SK-N-SH (cell line): ENCODE data around the gene EVI2A. TPM values are rescaled to one million over a fixed set of nuclear protein-coding genes. Genes with fewer than 3 reads are reported as not detected.
A peak's percentile ranks its signal among the peaks of the same experiment; 100 is the strongest.

Source experiments
- CTCF ChIA-PET: fragments of 300-600, 350-600 bp; formaldehyde crosslinking; extraction: SDS; loops from one replicate; lab custom pipeline; 2021; lab: Yijun Ruan, JAX
- POLR2A ChIA-PET: fragments of 350-600 bp; sonication (Branson Sonifier 250); formaldehyde crosslinking; extraction: SDS; loops from one replicate; lab custom pipeline; 2020; ENCODE audit warnings: antibody characterized with exemption, inconsistent platforms; lab: Yijun Ruan, JAX
- DNase-seq: peaks from one replicate; pipeline ENCODE4 v3.0.0; 2012
- H2AFZ ChIP-seq: fragments of 200-600 bp; sonication (generic); 2 replicates; pipeline ENCODE4 v1.8.1; 2016; ENCODE audit warnings: antibody characterized with exemption, mild to moderate bottlenecking, low read depth
- H3F3A ChIP-seq: fragments of 200-600 bp; sonication (generic); replicated peaks from 2 replicates; pipeline ENCODE3; 2016; ENCODE audit warnings: antibody characterized with exemption, mild to moderate bottlenecking; ENCODE audit not compliant: insufficient read depth
- H3K27ac ChIP-seq, 2 experiments: fragments of 200-500 bp in 1 of 2; fragments of 200-600 bp in 1 of 2; sonication (Bioruptor generic) in 1 of 2; sonication (generic), shearing (Covaris generic) in 1 of 2; 2 replicates each; pipeline versions ENCODE4 v1.5.1 to v1.6.1; 2014 to 2016; ENCODE audit warnings: low read depth in 2 of 2, inconsistent platforms in 1 of 2, low read length in 1 of 2, mild to moderate bottlenecking in 1 of 2, mixed read lengths in 1 of 2
- H3K27me3 ChIP-seq: fragments of 200-600 bp; sonication (generic), shearing (Covaris generic); 2 replicates; pipeline ENCODE4 v1.6.1; 2016; ENCODE audit warnings: mixed run types; ENCODE audit not compliant: insufficient read depth
- H3K36me3 ChIP-seq, 2 experiments: fragments of 200-500 bp in 1 of 2; fragments of 200-600 bp in 1 of 2; sonication (Bioruptor generic) in 1 of 2; sonication (generic) in 1 of 2; replicated peaks in 1 of 2; 2 replicates each; pipeline versions ENCODE3 to v1.5.1; 2014 to 2016; ENCODE audit warnings: low read length in 1 of 2, mild to moderate bottlenecking in 1 of 2; ENCODE audit not compliant: insufficient read depth in 2 of 2, control insufficient read depth in 1 of 2
- H3K4me1 ChIP-seq, 2 experiments: fragments of 200-500 bp in 1 of 2; fragments of 200-600 bp in 1 of 2; sonication (Bioruptor generic) in 1 of 2; sonication (generic), shearing (Covaris generic) in 1 of 2; 2 replicates each; pipeline versions ENCODE4 v1.5.1 to v1.6.1; 2014 to 2016; ENCODE audit warnings: low read depth in 1 of 2, low read length in 1 of 2, mixed run types in 1 of 2; ENCODE audit not compliant: insufficient read depth in 2 of 2, control insufficient read depth in 1 of 2
- H3K4me2 ChIP-seq: fragments of 200-600 bp; sonication (generic), shearing (Covaris generic); 2 replicates; pipeline ENCODE4 v1.6.1; 2017; ENCODE audit warnings: mixed run types
- H3K4me3 ChIP-seq, 2 experiments: fragments of 200-500 bp in 1 of 2; fragments of 200-600 bp in 1 of 2; sonication (Bioruptor generic) in 1 of 2; sonication (generic), shearing (Covaris generic) in 1 of 2; 2 replicates each; pipeline versions ENCODE4 v1.5.1 to v1.8.1; 2014 to 2016; ENCODE audit warnings: low read depth in 2 of 2, inconsistent platforms in 1 of 2, low read length in 1 of 2, mild to moderate bottlenecking in 1 of 2, mixed read lengths in 1 of 2, moderate library complexity in 1 of 2
- H3K79me2 ChIP-seq: fragments of 200-600 bp; sonication (generic); 2 replicates; pipeline ENCODE4 v1.8.1; 2017; ENCODE audit warnings: mild to moderate bottlenecking; ENCODE audit not compliant: insufficient read depth
- H3K9ac ChIP-seq: fragments of 200-600 bp; sonication (generic); 2 replicates; pipeline ENCODE4 v1.6.1; 2017; ENCODE audit warnings: mixed run types
- H3K9me2 ChIP-seq: fragments of 200-600 bp; sonication (generic); 2 replicates; pipeline ENCODE4 v1.6.1; 2017; ENCODE audit warnings: mixed run types
- H3K9me3 ChIP-seq: fragments of 200-600 bp; sonication (generic); 2 replicates; pipeline ENCODE4 v1.6.1; 2017; ENCODE audit warnings: mixed run types, mild to moderate bottlenecking, moderate library complexity
- H4K20me1 ChIP-seq: fragments of 200-600 bp; sonication (generic); 2 replicates; pipeline ENCODE4 v1.6.1; 2017; ENCODE audit warnings: mild to moderate bottlenecking, mixed run types; ENCODE audit not compliant: insufficient read depth
- CHD2 ChIP-seq: fragments of 150-350 bp; IDR thresholded peaks from 2 replicates; pipeline ENCODE4 v1.6.1; 2018; ENCODE audit warnings: low read length; ENCODE audit not compliant: partially characterized antibody
- ELF1 ChIP-seq: IDR thresholded peaks from 2 replicates; pipeline ENCODE4 v1.4.0; 2012
- EP300 ChIP-seq, 2 experiments: IDR thresholded peaks; 2 replicates each; pipeline versions ENCODE4 v1.4.0 to v1.6.1; 2012; ENCODE audit warnings: borderline replicate concordance in 1 of 2, low read depth in 1 of 2, low read length in 1 of 2
- EZH2phosphoT487 ChIP-seq: fragments of 200-600 bp; sonication (generic); IDR thresholded peaks from 2 replicates; pipeline ENCODE4 v1.6.1; 2017; ENCODE audit warnings: low read depth, mixed run types, mild to moderate bottlenecking, antibody characterized with exemption, moderate library complexity, borderline replicate concordance
- FOSL2 ChIP-seq: IDR thresholded peaks from 2 replicates; pipeline ENCODE4 v1.4.0; 2012; ENCODE audit warnings: low read depth, mild to moderate bottlenecking, moderate library complexity, borderline replicate concordance
- GABPA ChIP-seq: IDR thresholded peaks from 2 replicates; pipeline ENCODE4 v1.4.0; 2012; ENCODE audit warnings: low read depth, mild to moderate bottlenecking
- GATA2 ChIP-seq: sonication (generic); formaldehyde crosslinking; IDR thresholded peaks from 2 replicates; pipeline ENCODE4 v1.5.0; 2020; ENCODE audit warnings: mild to moderate bottlenecking, missing genetic modification reagents
- JUND ChIP-seq: IDR thresholded peaks from 2 replicates; pipeline ENCODE4 v1.4.0; 2012
- MEF2A ChIP-seq: IDR thresholded peaks from 2 replicates; pipeline ENCODE4 v1.4.0; 2012; ENCODE audit warnings: low read depth, borderline replicate concordance
- MXI1 ChIP-seq: IDR thresholded peaks from 2 replicates; pipeline ENCODE4 v1.6.1; 2012; ENCODE audit warnings: mild to moderate bottlenecking, low read depth, low read length, improper control_type of control experiment
- NFIC ChIP-seq: IDR thresholded peaks from 2 replicates; pipeline ENCODE4 v1.4.0; 2012; ENCODE audit warnings: borderline replicate concordance
- NRF1 ChIP-seq: IDR thresholded peaks from 2 replicates; pipeline ENCODE4 v1.6.1; 2012; ENCODE audit warnings: low read depth, mild to moderate bottlenecking, low read length
- POLR2AphosphoS5 ChIP-seq: IDR thresholded peaks from 2 replicates; pipeline ENCODE4 v1.6.1; 2012; ENCODE audit warnings: low read depth, low read length
- RCOR1 ChIP-seq: fragments of 150-350 bp; IDR thresholded peaks from 2 replicates; pipeline ENCODE4 v1.6.1; 2017; ENCODE audit warnings: antibody characterized with exemption, low read length
- RFX5 ChIP-seq: IDR thresholded peaks from 2 replicates; pipeline ENCODE4 v1.6.1; 2012; ENCODE audit warnings: mild to moderate bottlenecking, improper control_type of control experiment, low read length
- RXRA ChIP-seq: IDR thresholded peaks from 2 replicates; pipeline ENCODE4 v1.4.0; 2012; ENCODE audit warnings: low read depth, mild to moderate bottlenecking, borderline replicate concordance
- SIN3A ChIP-seq: IDR thresholded peaks from 2 replicates; pipeline ENCODE4 v1.6.1; 2012; ENCODE audit warnings: low read depth, mild to moderate bottlenecking, low read length, moderate library complexity, borderline replicate concordance
- SMC3 ChIP-seq: IDR thresholded peaks from 2 replicates; pipeline ENCODE4 v1.6.1; 2012; ENCODE audit warnings: low read depth, low read length, improper control_type of control experiment
- TAF1 ChIP-seq: IDR thresholded peaks from 2 replicates; pipeline ENCODE4 v1.6.1; 2012; ENCODE audit warnings: low read depth, mild to moderate bottlenecking, low read length, moderate library complexity, borderline replicate concordance
- TCF12 ChIP-seq: IDR thresholded peaks from 2 replicates; pipeline ENCODE4 v1.4.0; 2012
- TEAD4 ChIP-seq: IDR thresholded peaks from 2 replicates; pipeline ENCODE4 v1.4.0; 2012; ENCODE audit warnings: mild to moderate bottlenecking, borderline replicate concordance; ENCODE audit not compliant: insufficient read depth
- YY1 ChIP-seq: IDR thresholded peaks from 2 replicates; pipeline ENCODE4 v1.4.0; 2012; ENCODE audit warnings: low read depth, mild to moderate bottlenecking
- polyA plus RNA-seq, 3 experiments: library from polyadenylated mRNA; depleted of rRNA; stranded (reverse); fragments of >200 nt; gene quantifications; 2 replicates each; pipeline ENCODE4 v1.2.3, GENCODE V29; 2012
- TF ChIP-seq, protein P1 (sequence below): fragments of 150-350 bp; IDR thresholded peaks from 2 replicates; pipeline ENCODE4 v1.6.1; 2017; ENCODE audit warnings: antibody characterized with exemption, low read length, low read depth, borderline replicate concordance
- TF ChIP-seq, protein P2 (sequence below): IDR thresholded peaks from 2 replicates; pipeline ENCODE4 v1.4.0; 2012; ENCODE audit warnings: low read depth, borderline replicate concordance
- TF ChIP-seq, protein P3 (sequence below): fragments of 200-600 bp; sonication (generic); IDR thresholded peaks from 2 replicates; pipeline ENCODE4 v1.6.1; 2017; ENCODE audit warnings: antibody characterized with exemption, mild to moderate bottlenecking, moderate library complexity
- TF ChIP-seq, protein P4 (sequence below): IDR thresholded peaks from 2 replicates; pipeline ENCODE4 v1.6.1; 2012; ENCODE audit warnings: mild to moderate bottlenecking, low read depth, low read length, moderate library complexity
- TF ChIP-seq, protein P5 (sequence below): IDR thresholded peaks from 2 replicates; pipeline ENCODE4 v1.4.0; 2012; ENCODE audit warnings: low read depth, borderline replicate concordance

Gene EVI2A
- polyA plus RNA-seq, 1 of the 3 experiments (the other 2 are of a cell fraction) = 1.3 TPM

DNA sequence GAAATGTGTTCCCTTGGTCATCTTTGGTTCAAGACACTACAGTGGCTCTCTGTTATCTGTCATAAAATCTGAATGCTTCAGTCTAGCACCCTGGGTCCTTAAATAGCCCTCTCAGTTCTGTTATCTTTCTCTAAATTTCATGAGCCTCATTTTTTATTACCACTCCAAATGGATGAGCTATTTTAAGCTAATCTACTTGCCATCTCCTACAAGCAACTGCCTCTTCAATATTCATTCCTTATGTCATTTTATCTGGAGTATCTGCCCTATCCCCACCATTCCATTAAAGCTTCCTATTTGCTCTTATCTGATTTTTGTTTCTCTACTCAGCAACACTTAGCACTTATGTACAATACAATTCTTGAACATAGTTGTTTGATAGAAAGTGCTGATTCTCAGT is 28.0 kb upstream of the EVI2A start:
- Histone ChIP-seq H3F3A (no peaks in the 10 kb centered on the region), H3K79me2 (no peaks in the 10 kb centered on the region; the same call in 1 of the 2 replicates), H3K27me3 (no peaks in the 10 kb centered on the region), H3K4me3 (no peak overlapping the region), H4K20me1 (no peaks in the 10 kb centered on the region), H3K9me2 (no peaks in the 10 kb centered on the region), H3K36me3 (peaks cover 48 to 50% of the 10 kb centered on the region in 2 experiments), H3K9me3 (no peaks in the 10 kb centered on the region), H3K9ac (no peak overlapping the region), H2AFZ (no peak overlapping the region), H3K4me1 (no peaks in the 10 kb centered on the region; a peak in 1 of 4 replicates), H3K4me2 (no peak overlapping the region), H3K27ac (peak overlapping the region; percentile 14 to 16; a peak in 3 of 4 replicates)
- DNase-seq = no peak
- CTCF ChIA-PET = interaction anchor here (0.9 to 1.3 kb wide), 2 partner anchors 14 to 493 kb away, joined by 3 to 4 read pairs; no protein-coding TSS in a partner anchor
- POLR2A ChIA-PET = no interaction called here
- 0 out of 2 replicates have a peak, but pooled peaks have one; percentile 18 for TF ChIP-seq NFIC
- TF ChIP-seq NRF1 = no peak
- TF ChIP-seq CHD2 = no peak
- no peak for TF ChIP-seq FOSL2
- no peak for TF ChIP-seq RFX5
- TF ChIP-seq YY1 = no peak
- TF ChIP-seq SMC3 = no peak
- 0 out of 2 replicates have a peak, but pooled peaks have one; percentile 19 for TF ChIP-seq TEAD4
- TF ChIP-seq, protein P1, sequence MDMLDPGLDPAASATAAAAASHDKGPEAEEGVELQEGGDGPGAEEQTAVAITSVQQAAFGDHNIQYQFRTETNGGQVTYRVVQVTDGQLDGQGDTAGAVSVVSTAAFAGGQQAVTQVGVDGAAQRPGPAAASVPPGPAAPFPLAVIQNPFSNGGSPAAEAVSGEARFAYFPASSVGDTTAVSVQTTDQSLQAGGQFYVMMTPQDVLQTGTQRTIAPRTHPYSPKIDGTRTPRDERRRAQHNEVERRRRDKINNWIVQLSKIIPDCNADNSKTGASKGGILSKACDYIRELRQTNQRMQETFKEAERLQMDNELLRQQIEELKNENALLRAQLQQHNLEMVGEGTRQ = no peak
- no peak for TF ChIP-seq MXI1
- peak; percentile 58 for TF ChIP-seq TCF12
- TF ChIP-seq, protein P2, sequence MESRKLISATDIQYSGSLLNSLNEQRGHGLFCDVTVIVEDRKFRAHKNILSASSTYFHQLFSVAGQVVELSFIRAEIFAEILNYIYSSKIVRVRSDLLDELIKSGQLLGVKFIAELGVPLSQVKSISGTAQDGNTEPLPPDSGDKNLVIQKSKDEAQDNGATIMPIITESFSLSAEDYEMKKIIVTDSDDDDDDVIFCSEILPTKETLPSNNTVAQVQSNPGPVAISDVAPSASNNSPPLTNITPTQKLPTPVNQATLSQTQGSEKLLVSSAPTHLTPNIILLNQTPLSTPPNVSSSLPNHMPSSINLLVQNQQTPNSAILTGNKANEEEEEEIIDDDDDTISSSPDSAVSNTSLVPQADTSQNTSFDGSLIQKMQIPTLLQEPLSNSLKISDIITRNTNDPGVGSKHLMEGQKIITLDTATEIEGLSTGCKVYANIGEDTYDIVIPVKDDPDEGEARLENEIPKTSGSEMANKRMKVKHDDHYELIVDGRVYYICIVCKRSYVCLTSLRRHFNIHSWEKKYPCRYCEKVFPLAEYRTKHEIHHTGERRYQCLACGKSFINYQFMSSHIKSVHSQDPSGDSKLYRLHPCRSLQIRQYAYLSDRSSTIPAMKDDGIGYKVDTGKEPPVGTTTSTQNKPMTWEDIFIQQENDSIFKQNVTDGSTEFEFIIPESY = no peak
- TF ChIP-seq RCOR1 = no peak
- TF ChIP-seq, protein P3, sequence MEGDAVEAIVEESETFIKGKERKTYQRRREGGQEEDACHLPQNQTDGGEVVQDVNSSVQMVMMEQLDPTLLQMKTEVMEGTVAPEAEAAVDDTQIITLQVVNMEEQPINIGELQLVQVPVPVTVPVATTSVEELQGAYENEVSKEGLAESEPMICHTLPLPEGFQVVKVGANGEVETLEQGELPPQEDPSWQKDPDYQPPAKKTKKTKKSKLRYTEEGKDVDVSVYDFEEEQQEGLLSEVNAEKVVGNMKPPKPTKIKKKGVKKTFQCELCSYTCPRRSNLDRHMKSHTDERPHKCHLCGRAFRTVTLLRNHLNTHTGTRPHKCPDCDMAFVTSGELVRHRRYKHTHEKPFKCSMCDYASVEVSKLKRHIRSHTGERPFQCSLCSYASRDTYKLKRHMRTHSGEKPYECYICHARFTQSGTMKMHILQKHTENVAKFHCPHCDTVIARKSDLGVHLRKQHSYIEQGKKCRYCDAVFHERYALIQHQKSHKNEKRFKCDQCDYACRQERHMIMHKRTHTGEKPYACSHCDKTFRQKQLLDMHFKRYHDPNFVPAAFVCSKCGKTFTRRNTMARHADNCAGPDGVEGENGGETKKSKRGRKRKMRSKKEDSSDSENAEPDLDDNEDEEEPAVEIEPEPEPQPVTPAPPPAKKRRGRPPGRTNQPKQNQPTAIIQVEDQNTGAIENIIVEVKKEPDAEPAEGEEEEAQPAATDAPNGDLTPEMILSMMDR = no peak
- TF ChIP-seq JUND = peak; percentile 49; the same call in 1 of the 2 replicates
- TF ChIP-seq GABPA = no peak
- TF ChIP-seq, protein P4, sequence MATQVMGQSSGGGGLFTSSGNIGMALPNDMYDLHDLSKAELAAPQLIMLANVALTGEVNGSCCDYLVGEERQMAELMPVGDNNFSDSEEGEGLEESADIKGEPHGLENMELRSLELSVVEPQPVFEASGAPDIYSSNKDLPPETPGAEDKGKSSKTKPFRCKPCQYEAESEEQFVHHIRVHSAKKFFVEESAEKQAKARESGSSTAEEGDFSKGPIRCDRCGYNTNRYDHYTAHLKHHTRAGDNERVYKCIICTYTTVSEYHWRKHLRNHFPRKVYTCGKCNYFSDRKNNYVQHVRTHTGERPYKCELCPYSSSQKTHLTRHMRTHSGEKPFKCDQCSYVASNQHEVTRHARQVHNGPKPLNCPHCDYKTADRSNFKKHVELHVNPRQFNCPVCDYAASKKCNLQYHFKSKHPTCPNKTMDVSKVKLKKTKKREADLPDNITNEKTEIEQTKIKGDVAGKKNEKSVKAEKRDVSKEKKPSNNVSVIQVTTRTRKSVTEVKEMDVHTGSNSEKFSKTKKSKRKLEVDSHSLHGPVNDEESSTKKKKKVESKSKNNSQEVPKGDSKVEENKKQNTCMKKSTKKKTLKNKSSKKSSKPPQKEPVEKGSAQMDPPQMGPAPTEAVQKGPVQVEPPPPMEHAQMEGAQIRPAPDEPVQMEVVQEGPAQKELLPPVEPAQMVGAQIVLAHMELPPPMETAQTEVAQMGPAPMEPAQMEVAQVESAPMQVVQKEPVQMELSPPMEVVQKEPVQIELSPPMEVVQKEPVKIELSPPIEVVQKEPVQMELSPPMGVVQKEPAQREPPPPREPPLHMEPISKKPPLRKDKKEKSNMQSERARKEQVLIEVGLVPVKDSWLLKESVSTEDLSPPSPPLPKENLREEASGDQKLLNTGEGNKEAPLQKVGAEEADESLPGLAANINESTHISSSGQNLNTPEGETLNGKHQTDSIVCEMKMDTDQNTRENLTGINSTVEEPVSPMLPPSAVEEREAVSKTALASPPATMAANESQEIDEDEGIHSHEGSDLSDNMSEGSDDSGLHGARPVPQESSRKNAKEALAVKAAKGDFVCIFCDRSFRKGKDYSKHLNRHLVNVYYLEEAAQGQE = no peak
- TF ChIP-seq ELF1 = no peak
- TF ChIP-seq EZH2phosphoT487 = no peak
- no peak for TF ChIP-seq POLR2AphosphoS5
- no peak for TF ChIP-seq SIN3A
- TF ChIP-seq, protein P5, sequence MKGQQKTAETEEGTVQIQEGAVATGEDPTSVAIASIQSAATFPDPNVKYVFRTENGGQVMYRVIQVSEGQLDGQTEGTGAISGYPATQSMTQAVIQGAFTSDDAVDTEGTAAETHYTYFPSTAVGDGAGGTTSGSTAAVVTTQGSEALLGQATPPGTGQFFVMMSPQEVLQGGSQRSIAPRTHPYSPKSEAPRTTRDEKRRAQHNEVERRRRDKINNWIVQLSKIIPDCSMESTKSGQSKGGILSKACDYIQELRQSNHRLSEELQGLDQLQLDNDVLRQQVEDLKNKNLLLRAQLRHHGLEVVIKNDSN = no peak
- no peak for TF ChIP-seq GATA2 (CRISPR knock-in tag)
- no peak for TF ChIP-seq TAF1
- peak in 1 of 2 experiments; percentile 57; a peak in 1 of 4 replicates for TF ChIP-seq EP300 (IDR thresholded peaks at IDR 0.05; ENCODE audit: borderline replicate concordance in 1 of 2, low read depth in 1 of 2, low read length in 1 of 2)
- TF ChIP-seq MEF2A = peak; percentile 81
- no peak for TF ChIP-seq RXRA
